Gastrocnemius medialis (tissue), 4 donors: ENCODE data around the gene CTTNBP2. TPM values are rescaled to one million over a fixed set of nuclear protein-coding genes. Genes with fewer than 3 reads are reported as not detected.

Source experiments
- ATAC-seq, 2 donors: fragments of 150-250 bp; one replicate each; pipeline ENCODE4 v1.9.1; 2016
- DNase-seq, 2 donors: peaks; one replicate each; pipeline ENCODE4 v3.0.0-alpha.2; 2019
- H3K27ac ChIP-seq, 4 donors: fragments of 200-600 bp; sonication (generic); 1 replicate in 1 of 4; 2 replicates in 3 of 4; pipeline ENCODE4 v1.5.1; 2016 to 2018; ENCODE audit warnings: mild to moderate bottlenecking in 2 of 4, moderate library complexity in 1 of 4
- H3K27me3 ChIP-seq, 3 donors: fragments of 200-600 bp; sonication (generic) in 2 of 3; 1 replicate in 1 of 3; 2 replicates in 2 of 3; pipeline versions ENCODE4 v1.5.1 to v1.6.0; 2016 to 2019; ENCODE audit warnings: mild to moderate bottlenecking in 1 of 3, moderate library complexity in 1 of 3
- H3K36me3 ChIP-seq, 2 donors: fragments of 200-600 bp; sonication (generic) in 1 of 2; one replicate each; pipeline ENCODE4 v1.5.1; 2017 to 2018
- H3K4me1 ChIP-seq, 2 donors: fragments of 200-600 bp; sonication (generic) in 1 of 2; one replicate each; pipeline ENCODE4 v1.5.1; 2016 to 2017; ENCODE audit warnings: mild to moderate bottlenecking in 2 of 2
- H3K4me3 ChIP-seq, 4 donors: fragments of 200-600 bp; sonication (generic) in 3 of 4; 1 replicate in 1 of 4; 2 replicates in 3 of 4; pipeline ENCODE4 v1.5.1; 2016 to 2019; ENCODE audit warnings: mild to moderate bottlenecking in 2 of 4
- H3K9me3 ChIP-seq, 3 donors: fragments of 200-600 bp; sonication (generic) in 2 of 3; 1 replicate in 1 of 3; 2 replicates in 2 of 3; pipeline ENCODE4 v1.5.1; 2016 to 2019
- CTCF ChIP-seq, 5 experiments: fragments of 450-650 bp in 3 of 5; fragments of 200-600 bp in 2 of 5; sonication (generic) in 2 of 5; IDR thresholded peaks in 4 of 5; conservative IDR thresholded peaks in 1 of 5; 1 replicate in 4 of 5; 2 replicates in 1 of 5; pipeline ENCODE4 v1.5.1; 2016 to 2019; ENCODE audit warnings: antibody characterized with exemption in 5 of 5, mild to moderate bottlenecking in 3 of 5, moderate library complexity in 3 of 5
- POLR2A ChIP-seq, 2 donors: fragments of 450-650 bp; IDR thresholded peaks; one replicate each; pipeline ENCODE4 v1.6.1; 2017; ENCODE audit warnings: antibody characterized with exemption in 2 of 2, mild to moderate bottlenecking in 2 of 2, moderate library complexity in 2 of 2
- in situ Hi-C, 4 donors: fragments of 200-750 bp; cut with MboI; loops; one replicate each; pipeline versions ENCODE4 v1.15.0 to v1.8.0; 2017; ENCODE audit warnings: low sequenced_read_pairs in 4 of 4
- intact Hi-C: fragments of 100-400 bp; cut with DNase I; formaldehyde crosslinking; loops from one replicate; pipeline ENCODE4 v1.15.1; 2023; ENCODE audit warnings: low total_unique reads
- total RNA-seq, 4 donors: library from RNA; depleted of rRNA; stranded (reverse); fragments of >200 nt; gene quantifications; one replicate each; pipeline versions ENCODE4 v1.1.0 to v1.2.3, GENCODE V29; 2016

CTTNBP2 gene
- total RNA-seq, 4 donors from 2014 or later, result 0.49 to 1.8 (median 1.5) TPM

GRCh38 chr7:117741962-117742361, 131.3 kb downstream of the CTTNBP2 start:
- Histone ChIP-seq H3K27ac (no peak overlapping the region), H3K36me3 (no peaks in the 10 kb centered on the region), H3K9me3 (no peaks in the 10 kb centered on the region), H3K4me1 (no peaks in the 10 kb centered on the region), H3K4me3 (no peak overlapping the region), H3K27me3 (no peaks in the 10 kb centered on the region)
- in situ Hi-C loops (no loop called here), intact Hi-C loops (no loop called here)
- DNase-seq, result no peak
- ATAC-seq, result no peak
- TF ChIP-seq CTCF (IDR thresholded peaks at IDR 0.05 in 4 of 5, conservative IDR thresholded peaks at IDR 0.05 in 1 of 5) (no peak), POLR2A (IDR thresholded peaks at IDR 0.05) (no peak)

GRCh38 chr7:117739085-117739484, 134.2 kb downstream of the CTTNBP2 start:
- TF ChIP-seq CTCF (IDR thresholded peaks at IDR 0.05 in 4 of 5, conservative IDR thresholded peaks at IDR 0.05 in 1 of 5) (no peak), POLR2A (IDR thresholded peaks at IDR 0.05) (no peak)
- H3K4me1 ChIP-seq, result no peaks in the 10 kb centered on the region
- H3K36me3 ChIP-seq, result no peaks in the 10 kb centered on the region
- intact Hi-C loops, result no loop called here
- no peak overlapping the region for H3K4me3 ChIP-seq
- H3K27me3 ChIP-seq, result no peaks in the 10 kb centered on the region
- ATAC-seq, result no peak
- no peak for DNase-seq
- in situ Hi-C loops, result no loop called here
- H3K27ac ChIP-seq, result no peak overlapping the region
- no peaks in the 10 kb centered on the region for H3K9me3 ChIP-seq

GRCh38 chr7:117737926-117738325, 135.3 kb downstream of the CTTNBP2 start:
- intact Hi-C loops, result no loop called here
- no peaks in the 10 kb centered on the region for H3K36me3 ChIP-seq
- H3K27me3 ChIP-seq, result no peaks in the 10 kb centered on the region

GRCh38 chr7:117731455-117731854, 141.8 kb downstream of the CTTNBP2 start:
- intact Hi-C loops, result no loop called here
- no peak for TF ChIP-seq POLR2A (IDR thresholded peaks at IDR 0.05)
- no peak for TF ChIP-seq CTCF (IDR thresholded peaks at IDR 0.05 in 4 of 5, conservative IDR thresholded peaks at IDR 0.05 in 1 of 5)
- no peaks in the 10 kb centered on the region for H3K4me1 ChIP-seq
- no peaks in the 10 kb centered on the region for H3K36me3 ChIP-seq
- no peak for ATAC-seq
- no peaks in the 10 kb centered on the region for H3K27me3 ChIP-seq
- no peak for DNase-seq
- H3K27ac ChIP-seq, result no peak overlapping the region
- no peaks in the 10 kb centered on the region for H3K9me3 ChIP-seq
- no peak overlapping the region for H3K4me3 ChIP-seq
- in situ Hi-C loops, result no loop called here

More at GRCh38 chr7:117737926-117738325, 135.3 kb downstream of the CTTNBP2 start:
- no peak for ATAC-seq
- no peak for DNase-seq
- Histone ChIP-seq H3K27ac (no peak overlapping the region), H3K9me3 (no peaks in the 10 kb centered on the region), H3K4me1 (no peaks in the 10 kb centered on the region), H3K4me3 (no peak overlapping the region)
- in situ Hi-C loops, result no loop called here
- no peak for TF ChIP-seq POLR2A (IDR thresholded peaks at IDR 0.05)
- TF ChIP-seq CTCF (IDR thresholded peaks at IDR 0.05 in 4 of 5, conservative IDR thresholded peaks at IDR 0.05 in 1 of 5), result no peak

GRCh38 chr7:117730390-117730789, 142.9 kb downstream of the CTTNBP2 start:
- no peaks in the 10 kb centered on the region for H3K27me3 ChIP-seq
- in situ Hi-C loops (no loop called here), intact Hi-C loops (no loop called here)
- H3K4me1 ChIP-seq, result no peaks in the 10 kb centered on the region
- H3K9me3 ChIP-seq, result no peaks in the 10 kb centered on the region
- no peak for TF ChIP-seq CTCF (IDR thresholded peaks at IDR 0.05 in 4 of 5, conservative IDR thresholded peaks at IDR 0.05 in 1 of 5)
- no peak for TF ChIP-seq POLR2A (IDR thresholded peaks at IDR 0.05)
- no peak overlapping the region for H3K27ac ChIP-seq
- ATAC-seq (no peak), DNase-seq (no peak)
- H3K4me3 ChIP-seq, result no peak overlapping the region
- no peaks in the 10 kb centered on the region for H3K36me3 ChIP-seq
